Stimulated activated CD4-positive, alpha-beta T cell treated with anti-CD3 and anti-CD28 coated beads, Interleukin-4, amount 100 ng/mL, for 48 hours (primary cell): Measurements from ENCODE around the gene SATB1.

ENCODE experiments used
- DNase-seq, 2 donors: peaks; one replicate each; pipeline ENCODE4 v3.0.0-alpha.2; 2020; ENCODE audit warnings: low read depth in 2 of 2

The SATB1 gene

DNA sequence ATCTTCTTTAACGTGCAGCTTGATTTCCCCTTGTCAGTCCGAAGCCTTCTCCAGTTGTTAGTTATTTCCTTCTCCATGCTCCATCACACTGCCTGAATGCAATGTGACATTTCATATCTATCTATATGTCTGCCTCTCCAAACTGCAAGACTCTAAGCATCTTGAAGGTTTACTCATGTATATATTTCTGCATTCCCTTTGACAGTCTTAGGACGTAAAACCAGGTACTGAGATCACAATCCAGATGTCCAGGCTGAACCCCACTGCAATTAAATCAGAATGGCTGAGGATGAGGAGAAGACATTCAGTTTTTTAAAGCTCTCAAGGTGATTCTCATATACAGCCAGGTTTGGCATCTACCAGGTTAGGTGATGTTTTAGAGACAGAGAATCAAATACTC, 6.1 kb upstream of the SATB1 start:
- DNase-seq: no peak

DNA sequence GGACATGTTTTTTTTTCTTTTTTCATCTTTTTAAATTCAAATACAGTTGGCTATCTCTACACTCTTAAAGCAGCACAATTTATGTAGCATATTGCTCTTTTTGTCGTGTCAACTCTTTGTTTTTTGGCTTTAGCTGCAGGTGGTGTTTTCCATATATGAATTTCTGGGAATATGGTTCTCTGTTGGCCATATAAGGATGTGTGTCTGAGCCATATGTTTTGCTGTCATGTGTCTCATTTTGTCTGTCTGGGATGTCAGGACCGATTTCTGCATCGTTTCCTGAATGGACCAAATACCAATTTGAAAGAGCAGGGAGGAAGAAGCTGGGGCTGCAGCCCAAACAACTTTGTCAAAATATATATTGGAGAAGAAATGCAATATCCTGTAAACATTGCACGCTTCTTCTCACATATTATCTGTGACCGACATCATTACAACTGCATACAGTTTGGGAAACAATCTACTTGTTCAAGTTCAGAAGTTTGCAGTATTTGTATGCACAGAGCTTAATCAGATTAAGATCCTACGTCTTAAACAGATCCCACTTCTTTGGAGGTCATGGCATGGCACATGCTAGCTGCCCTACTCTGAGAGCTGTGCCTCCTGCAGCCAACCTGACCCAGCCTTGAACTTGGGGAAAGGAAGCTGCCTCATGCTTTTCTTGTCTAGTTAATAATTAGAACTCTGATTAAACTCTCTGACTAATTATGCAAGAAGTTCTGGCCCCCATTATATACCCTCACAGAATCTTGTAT, 4.0 kb upstream of the SATB1 start:
- no peak for DNase-seq

DNA sequence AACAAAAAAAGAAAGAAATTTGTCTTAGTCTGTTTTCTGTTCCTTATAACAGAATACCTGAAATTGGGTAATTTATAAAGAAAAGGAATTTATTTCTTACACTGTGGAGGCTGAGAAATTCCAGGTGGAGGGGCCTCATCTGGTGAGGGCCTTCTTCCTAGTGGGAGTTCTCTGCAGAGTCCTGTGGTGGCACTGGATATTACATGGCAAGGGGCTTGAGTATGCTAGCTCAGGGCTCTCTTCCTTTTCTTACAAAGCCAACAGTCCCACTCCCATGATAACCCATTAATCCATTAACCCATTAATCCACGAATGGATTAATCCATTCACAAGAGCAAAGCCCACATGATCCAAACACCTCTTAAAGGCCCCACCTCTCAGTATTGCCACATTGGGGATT, 2.9 kb upstream of the SATB1 start:
- no peak for DNase-seq

DNA sequence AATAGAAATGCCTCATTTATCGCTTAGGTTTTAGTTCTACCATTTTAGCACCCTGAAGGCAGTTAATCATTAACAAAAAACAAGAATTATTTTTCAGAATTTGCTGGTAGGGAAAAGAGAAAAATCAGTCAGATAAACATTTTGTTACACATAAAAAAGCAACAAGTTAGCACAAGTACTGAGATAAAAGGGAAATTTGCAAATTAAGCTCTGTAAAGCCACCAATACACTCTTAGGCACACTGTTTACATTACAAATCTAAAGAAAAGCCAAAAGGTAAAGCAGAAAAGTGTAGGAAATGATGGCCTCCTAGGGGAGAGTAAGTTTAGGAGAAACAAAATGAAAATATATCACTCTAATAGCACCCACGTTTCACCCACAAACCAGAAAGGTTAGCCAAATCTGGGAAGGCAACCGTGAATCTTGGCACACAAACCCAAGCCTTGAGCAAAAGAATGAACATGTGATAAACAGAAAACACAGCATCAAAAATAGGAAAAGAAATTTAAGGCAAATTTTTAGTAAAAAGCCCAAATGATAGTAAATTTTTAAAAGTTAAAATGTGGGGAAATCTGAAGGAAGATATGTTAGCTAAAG, 1.6 kb upstream of the SATB1 start:
- DNase-seq: no peak

DNA sequence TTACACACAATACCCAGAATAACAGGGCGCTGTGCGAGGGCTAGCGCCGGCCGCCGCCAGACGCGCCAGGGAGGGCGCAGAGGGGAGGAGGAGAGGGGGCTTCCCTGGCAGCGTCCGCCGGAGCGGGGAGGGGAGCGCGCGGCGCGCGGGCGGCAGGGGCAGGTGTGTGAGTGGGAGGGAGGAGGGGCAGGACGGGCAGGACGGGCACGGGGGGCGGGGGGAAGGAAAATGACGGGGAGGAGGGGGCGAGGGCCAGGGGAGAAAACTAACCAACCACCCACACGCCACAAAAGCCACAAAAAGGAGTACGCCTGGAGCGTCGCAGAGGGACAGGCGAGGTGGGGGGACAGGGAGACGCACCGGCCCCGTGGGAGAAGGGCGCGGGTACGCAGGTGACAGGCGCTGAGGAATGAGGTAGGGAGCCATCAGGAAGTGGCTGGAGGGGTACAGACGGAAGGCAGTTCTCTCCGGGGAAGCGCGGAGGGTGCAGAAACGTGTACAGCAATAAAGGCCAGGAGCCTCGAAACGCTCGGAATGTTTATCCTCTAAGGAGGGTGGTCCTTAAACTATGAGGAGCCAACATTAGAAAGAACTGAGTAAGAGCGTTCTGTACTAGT, 610 bp upstream of the SATB1 start:
- DNase-seq: peak; percentile 58 to 61

DNA sequence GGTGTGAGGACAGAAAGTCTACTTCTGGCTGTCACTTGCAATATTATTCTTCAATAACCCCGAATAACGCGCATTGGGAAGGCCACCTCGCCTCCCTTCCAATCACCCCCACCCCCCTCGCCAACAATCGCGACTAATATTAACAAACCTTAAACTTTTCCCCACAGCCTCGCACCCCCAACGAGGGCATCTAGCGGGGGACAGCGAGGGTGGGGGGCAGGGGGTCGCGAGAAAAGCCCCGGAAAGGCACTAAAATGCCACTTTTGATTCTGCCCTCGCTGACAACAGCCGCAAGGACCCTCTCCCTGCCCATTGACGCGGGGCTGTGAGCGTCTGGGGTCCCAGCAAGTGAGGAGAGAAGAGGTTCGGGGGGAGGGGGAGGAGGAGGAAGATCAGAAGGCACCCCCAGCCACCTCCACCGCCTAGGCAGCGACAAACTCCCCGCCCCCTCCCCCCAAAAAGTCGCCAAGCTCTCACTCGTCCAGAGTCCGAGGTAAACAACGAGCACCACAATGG, 868 bp downstream of the SATB1 start:
- DNase-seq: no peak

DNA sequence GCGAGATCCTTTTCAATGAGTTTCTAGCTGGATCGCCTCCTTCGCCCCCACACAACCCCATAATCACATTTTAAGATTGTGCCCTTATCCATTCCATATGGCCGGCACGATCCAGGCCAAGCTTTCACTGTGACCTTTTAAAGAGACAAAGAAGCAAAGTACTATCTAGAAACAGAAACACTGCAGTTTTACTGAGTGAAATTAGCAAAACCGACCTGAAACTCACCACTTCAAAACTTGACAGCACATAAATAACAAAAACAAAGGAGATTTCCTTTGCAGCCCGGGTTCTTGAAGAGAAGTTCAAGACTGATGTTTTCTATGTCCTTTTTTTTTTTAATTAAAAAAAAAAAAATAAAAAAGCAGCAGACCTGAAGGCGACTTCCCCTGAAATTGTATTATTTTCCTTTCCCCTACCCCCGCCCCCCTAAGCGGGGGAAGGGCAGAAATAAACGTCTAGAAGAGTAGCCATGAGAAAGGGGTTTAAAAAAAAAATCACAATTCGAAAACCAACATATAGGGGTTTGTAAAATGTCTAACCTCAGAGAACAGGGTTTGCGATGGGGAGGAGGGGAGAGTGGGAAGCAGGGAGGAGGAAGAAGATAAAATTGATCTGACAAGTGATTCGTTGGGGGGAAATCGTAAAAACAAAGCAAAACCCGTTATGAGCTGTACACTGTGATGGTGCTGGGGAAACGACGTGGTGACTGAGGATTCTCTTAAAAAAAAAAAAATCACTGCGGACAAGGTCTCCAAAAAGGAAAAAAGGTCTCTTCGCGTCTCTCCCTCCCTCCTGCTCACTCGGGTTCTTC, 1.5 kb downstream of the SATB1 start:
- no peak for DNase-seq

DNA sequence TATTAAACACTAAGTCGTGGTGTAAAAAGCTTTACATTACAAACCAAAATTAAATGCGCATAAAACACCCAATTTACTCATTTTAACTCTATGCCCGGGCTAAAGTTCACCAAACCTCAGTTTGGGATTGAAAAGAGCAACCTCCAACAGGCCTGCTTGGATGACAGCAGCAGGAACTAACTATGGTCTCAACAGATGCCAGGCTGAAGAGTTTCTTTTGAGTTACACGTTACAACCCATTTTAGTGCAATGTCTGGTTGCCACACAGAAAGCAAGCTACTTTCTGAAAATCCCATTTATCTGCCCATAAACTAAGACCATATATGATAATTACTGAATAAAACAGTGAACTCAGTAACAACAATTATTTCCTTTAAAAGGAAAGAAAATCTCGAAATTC, 2.2 kb downstream of the SATB1 start:
- DNase-seq: no peak

DNA sequence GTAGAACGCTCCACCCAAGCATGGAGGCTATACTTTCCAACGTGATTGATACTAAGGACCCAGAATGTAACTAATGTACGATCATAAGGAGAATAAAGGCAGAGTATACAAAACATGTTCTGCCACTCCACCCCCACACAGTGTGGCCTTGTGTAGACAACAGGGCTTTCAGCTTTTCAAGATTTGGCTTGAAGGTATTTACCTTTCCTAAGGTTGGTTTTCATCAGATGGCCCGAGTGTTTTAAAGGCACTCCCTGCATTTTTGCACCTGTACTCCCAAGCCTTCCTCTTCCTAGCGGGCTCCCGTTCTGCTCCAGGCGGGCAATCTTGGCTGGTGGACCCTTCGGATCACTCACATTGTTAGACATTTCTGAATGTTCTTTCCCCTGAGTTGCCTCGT, 4.6 kb downstream of the SATB1 start:
- DNase-seq: no peak

DNA sequence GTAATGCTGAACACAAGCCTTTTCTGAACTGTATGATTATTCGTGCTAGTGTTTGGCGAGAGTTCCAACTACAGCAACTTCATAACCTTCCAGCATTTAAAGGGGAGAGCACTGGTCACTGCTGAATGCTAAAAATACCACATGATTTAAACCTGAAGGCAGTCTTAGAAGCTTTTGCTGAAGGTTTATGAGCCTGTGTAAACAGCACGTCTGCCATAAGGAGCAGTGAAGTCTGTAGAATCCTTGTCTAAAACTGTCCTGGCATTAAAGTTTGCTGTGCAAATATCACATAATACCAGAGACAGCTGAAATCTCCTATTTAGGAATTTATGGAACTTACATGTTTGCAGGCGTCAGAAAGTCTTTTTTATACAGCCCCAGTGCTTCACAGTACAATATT, 5.9 kb downstream of the SATB1 start:
- no peak for DNase-seq

DNA sequence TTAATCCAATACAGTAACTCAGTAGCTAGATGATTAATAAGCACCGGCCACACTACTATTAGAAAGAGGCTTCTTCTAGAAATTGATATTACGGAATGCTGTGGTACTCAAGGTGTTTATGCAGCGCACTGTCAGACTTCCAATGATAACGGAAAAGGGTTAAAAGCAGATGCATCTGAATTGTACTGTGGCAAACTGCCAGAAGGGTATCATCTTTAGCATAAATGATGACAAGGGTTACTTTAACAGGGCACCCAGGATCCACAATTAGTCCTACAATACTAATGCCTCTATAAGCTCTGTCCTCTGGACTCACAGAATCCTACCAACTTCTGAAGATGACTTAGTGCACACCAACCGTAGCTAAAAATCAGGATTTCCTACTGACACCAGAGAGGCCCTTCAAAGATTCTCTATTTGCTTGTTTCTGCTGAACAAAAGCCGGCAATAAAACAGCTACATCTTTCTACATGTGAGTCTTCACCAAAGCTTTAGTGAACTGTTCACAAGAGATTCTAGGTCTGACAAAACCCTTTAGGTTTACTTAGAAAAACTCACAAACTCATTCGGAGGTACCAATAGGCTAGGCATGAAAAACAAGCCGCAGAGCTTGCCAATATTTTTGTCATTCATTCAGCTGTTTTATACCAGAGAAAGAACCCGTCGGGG, 7.1 kb downstream of the SATB1 start:
- no peak for DNase-seq

DNA sequence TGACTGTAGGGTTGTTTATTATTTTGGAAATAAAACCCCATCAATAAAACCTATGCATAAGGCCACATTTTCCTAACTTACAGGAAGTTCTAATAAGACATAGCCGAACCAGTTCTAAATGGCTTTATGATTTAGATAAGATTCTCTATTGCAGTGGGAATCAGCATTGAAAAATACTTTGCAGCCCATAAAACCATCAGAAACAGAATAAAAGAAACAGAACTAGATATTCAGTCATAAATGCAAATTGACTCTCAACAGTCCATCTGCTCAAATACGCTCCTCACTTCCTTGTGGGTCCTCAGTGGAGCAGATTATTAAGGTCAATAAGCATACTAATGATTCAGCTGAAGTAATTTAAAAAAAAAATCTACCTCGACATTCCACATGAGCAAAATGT, 8.8 kb downstream of the SATB1 start:
- DNase-seq: no peak

DNA sequence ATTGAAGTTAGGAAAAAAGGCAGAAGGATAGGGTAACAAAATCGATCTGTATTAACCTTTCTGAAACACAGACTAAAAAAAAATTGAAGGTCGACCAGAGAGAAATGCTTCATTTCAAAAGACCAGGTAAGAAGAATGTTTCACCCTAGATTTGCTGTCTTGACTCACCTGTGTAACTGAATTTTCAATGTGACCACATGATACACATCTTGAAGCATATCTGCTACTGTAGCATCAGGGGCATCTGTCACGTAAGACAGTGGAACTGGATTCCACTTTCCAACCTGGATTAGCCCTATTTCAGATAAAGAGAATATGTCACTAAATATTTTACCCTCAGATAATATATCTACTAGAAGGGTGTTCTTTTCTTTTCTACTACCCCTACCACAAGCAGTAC, 9.3 kb downstream of the SATB1 start:
- no peak for DNase-seq

DNA sequence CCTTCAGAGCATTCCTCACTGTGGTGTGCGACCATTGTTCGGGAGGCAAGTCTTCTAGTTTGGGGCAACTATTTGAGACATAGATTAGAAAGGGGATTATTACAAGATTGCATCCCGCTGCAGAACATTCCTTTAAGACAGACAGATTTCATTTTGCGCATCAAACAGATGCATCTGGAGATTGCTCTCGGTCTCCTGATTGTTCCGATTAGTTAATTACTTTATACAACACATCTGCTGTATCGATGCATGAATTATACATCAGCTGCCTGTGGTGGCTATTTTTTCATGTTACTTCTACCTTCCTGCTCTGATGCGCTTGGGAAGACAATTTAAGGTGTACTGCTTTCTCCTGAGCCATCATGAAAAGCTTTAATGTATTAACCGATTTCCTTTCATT, 10.0 kb downstream of the SATB1 start:
- no peak for DNase-seq

DNA sequence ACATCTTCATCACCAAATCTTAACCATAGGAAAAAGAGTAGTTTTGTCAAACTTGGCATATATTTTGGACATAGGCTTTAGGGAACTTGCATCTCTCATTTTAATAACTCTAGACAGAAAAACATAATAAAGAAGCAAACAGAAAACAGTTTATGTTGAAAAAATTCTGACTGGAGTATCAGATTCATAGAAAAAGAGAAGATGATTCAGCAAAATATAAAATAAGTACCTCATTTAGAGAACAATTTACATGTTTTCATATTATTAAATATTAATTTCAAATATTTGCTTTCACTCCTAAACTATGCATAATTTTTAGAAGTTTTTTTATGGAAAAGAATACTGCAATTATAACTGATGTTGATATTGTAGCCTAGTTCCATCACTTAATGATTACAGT, 12.5 kb downstream of the SATB1 start:
- no peak for DNase-seq

DNA sequence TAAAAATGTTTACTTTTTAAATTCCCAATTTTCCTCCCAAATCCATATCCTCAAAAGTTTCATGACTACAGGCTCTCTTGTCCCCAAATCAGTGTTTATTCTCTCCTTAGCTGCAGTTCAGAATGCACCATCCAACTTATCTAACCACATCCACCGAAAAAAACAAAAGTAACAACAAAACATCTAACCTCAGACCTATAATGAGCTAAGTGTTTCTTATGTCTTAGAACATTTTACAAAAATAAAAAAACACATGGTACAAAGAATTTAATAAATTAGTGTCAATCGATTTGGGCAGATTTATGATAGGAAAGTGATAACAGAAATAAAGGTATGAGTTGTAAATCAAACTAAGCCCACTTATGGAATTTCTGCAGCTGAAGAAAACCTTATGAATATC, 13.6 kb downstream of the SATB1 start:
- DNase-seq: no peak

DNA sequence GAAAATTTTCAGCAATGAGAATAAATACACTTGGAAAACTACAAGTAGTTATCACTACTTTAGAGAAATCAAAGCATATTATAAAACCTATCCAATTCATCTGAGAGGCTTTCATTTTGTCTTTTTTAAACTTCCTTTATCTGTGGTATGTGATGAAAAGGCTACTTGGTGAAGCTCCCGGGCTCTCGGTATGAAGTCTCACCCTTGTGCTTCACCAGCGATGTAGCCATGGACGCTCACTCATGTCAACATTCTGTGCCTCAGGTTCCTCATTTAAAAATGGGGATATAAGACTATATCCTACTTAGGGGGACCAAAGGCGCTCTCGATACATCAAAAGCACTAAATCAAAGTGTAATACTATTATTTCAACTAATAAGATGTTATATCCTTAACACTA, 14.9 kb downstream of the SATB1 start:
- no peak for DNase-seq

DNA sequence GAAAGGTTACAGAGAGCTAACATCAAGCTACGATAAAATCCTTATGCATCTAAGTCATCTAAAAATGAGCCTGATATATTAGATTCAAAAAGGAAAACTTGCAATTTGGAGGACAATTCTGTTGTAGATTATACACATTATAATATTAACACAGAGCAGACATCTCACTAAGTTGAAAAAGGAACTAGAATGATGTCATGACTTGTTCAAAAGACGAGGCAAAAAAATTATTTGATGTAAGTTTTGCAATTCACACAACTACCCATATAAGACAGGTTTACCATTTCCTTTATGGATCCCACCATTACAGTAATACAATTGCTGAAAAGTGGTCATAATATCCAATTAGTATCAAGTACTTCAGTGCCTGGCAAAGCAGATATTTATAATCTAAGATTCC, 15.9 kb downstream of the SATB1 start:
- DNase-seq: no peak

DNA sequence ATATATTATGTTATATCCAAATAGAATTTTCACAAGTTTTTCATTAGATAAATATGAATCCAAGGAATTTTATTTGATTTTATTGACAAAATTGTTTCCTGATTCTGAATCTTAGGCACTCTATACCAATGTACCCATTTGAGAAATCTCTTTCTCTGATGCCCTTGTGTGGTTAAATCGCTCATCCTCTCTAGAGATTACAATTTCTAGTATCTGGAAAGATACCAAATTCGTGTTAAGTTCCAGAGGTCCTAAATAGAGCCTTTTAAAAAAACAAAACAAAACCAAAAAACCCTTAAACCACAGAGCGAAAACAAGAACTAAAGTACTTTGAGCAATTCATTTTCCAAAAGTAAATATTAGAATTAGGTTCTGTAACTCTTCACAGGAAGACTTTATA, 20.0 kb downstream of the SATB1 start:
- no peak for DNase-seq

DNA sequence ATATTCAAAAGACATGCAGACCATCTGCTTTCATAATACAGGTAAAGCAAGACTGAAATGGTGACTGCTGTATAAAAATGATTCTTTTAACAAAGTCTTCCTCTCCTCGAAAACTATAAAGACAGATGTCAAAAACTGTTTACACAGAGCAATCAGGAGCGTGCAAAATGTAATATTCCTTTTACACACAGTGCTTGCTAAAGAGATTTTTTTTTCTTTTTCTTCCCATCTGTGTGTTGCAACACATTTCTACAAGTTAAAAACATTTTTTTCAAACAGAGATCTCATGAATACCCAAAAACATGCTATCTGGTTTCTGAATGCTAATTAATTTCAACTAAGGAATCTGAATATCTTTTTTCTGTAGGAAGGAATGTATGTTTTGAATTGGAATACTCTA, 22.1 kb downstream of the SATB1 start:
- DNase-seq: no peak

DNA sequence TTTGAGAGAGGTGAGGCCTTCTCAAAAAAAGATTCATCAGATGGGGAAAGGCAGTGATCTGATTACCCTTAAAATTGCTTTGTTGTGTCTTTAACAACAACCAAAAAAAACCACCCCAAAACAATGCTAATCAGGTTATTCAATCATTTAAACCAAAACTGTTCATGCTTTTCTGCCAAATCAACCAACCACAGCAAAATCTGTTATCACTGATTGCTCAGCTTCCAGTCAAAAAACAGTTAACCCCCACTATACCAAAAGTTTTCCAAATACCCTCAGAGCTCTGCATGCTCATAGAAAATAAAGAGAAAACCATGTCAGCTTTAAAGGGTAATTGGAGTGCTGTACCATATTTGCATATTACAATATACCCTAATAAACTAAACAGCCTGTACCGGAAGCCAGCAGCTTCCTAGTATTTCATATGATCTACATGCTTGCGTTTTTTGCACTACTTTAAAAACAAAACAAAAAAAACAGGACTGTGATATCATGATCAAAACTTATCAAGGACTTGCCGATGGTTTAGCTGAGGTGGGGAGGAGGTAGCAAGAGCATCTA, 22.8 kb downstream of the SATB1 start:
- DNase-seq: no peak
